H1 (cell line): ENCODE results near the gene CLDN14. TPM values are rescaled to one million over a fixed set of nuclear protein-coding genes. Genes with fewer than 3 reads are reported as not detected.

Experiments
- CTCF ChIA-PET: fragments of 300-600 bp; sonication (Branson Sonifier 250); formaldehyde crosslinking; loops from one replicate; lab custom pipeline; 2021; ENCODE audit not compliant: partially characterized antibody; lab: Charles Lee
- POLR2A ChIA-PET: fragments of 300-600 bp; sonication (Branson Sonifier 250); formaldehyde crosslinking; loops from one replicate; lab custom pipeline; 2021; ENCODE audit warnings: inconsistent platforms; ENCODE audit not compliant: partially characterized antibody; lab: Charles Lee
- DNase-seq, 2 experiments: peaks; one replicate each; pipeline versions ENCODE4 v3.0.0 to v3.0.0-alpha.2; 2010 to 2022; ENCODE audit warnings: low spot score in 2 of 2, low read depth in 1 of 2, mixed read lengths in 1 of 2
- FAIRE-seq: peaks from 2 replicates; lab custom pipeline; 2011; peaks lifted over from hg19 to GRCh38; lab: Jason Lieb, UNC
- H2AFZ ChIP-seq: 2 replicates; pipeline ENCODE4 v1.8.1; 2012; ENCODE audit warnings: low read length, inconsistent platforms
- H2AK5ac ChIP-seq: 2 replicates; pipeline ENCODE4 v1.6.1; 2013; ENCODE audit warnings: low read depth, low read length
- H2BK120ac ChIP-seq: replicated peaks from 2 replicates; pipeline ENCODE3; 2013; ENCODE audit warnings: low read depth, low read length, inconsistent platforms
- H2BK12ac ChIP-seq: 2 replicates; pipeline ENCODE4 v1.6.1; 2013; ENCODE audit warnings: low read depth, low read length
- H2BK15ac ChIP-seq: 2 replicates; pipeline ENCODE4 v1.6.1; 2013; ENCODE audit warnings: low read length
- H2BK20ac ChIP-seq: 2 replicates; pipeline ENCODE4 v1.6.1; 2013; ENCODE audit warnings: low read length
- H2BK5ac ChIP-seq: 2 replicates; pipeline ENCODE4 v1.6.1; 2013; ENCODE audit warnings: low read depth, low read length
- H3K14ac ChIP-seq: 2 replicates; pipeline ENCODE4 v1.6.1; 2013; ENCODE audit warnings: inconsistent platforms; ENCODE audit not compliant: insufficient read length
- H3K18ac ChIP-seq: 2 replicates; pipeline ENCODE4 v1.6.1; 2013; ENCODE audit warnings: low read length; ENCODE audit errors: extremely low read depth
- H3K23ac ChIP-seq: 2 replicates; pipeline ENCODE4 v1.6.1; 2013; ENCODE audit warnings: inconsistent platforms; ENCODE audit not compliant: insufficient read length
- H3K23me2 ChIP-seq: 2 replicates; pipeline ENCODE4 v1.6.1; 2013; ENCODE audit warnings: low read depth, low read length
- H3K27ac ChIP-seq: 2 replicates; pipeline ENCODE4 v1.6.1; 2011; ENCODE audit warnings: low read depth, low read length, inconsistent platforms
- H3K27me3 ChIP-seq, 4 experiments: replicated peaks in 1 of 4; 1 replicate in 1 of 4; 2 replicates in 3 of 4; pipeline versions ENCODE4 v1.6.1 to v1.8.1; 2011 to 2013; ENCODE audit warnings: low read length in 3 of 4, mild to moderate bottlenecking in 3 of 4, inconsistent platforms in 2 of 4, mixed read lengths in 2 of 4, moderate library complexity in 1 of 4; ENCODE audit not compliant: control insufficient read depth in 3 of 4, insufficient read depth in 3 of 4; ENCODE audit errors: extremely low read depth in 1 of 4
- H3K36me3 ChIP-seq, 4 experiments: 2 replicates each; pipeline versions ENCODE4 v1.6.1 to v1.8.1; 2011 to 2013; ENCODE audit warnings: mild to moderate bottlenecking in 4 of 4, low read length in 3 of 4, moderate library complexity in 2 of 4, control low read depth in 1 of 4, inconsistent platforms in 1 of 4; ENCODE audit not compliant: insufficient read depth in 4 of 4, control insufficient read depth in 2 of 4
- H3K4ac ChIP-seq: replicated peaks from 2 replicates; pipeline ENCODE3; 2013; ENCODE audit warnings: low read length, low read depth, mixed read lengths, inconsistent platforms; ENCODE audit not compliant: insufficient read length
- H3K4me1 ChIP-seq, 4 experiments: replicated peaks in 1 of 4; 1 replicate in 1 of 4; 2 replicates in 3 of 4; pipeline versions ENCODE4 v1.6.1 to v1.8.1; 2011 to 2013; ENCODE audit warnings: low read length in 3 of 4, inconsistent platforms in 2 of 4, mixed read lengths in 1 of 4; ENCODE audit not compliant: insufficient read depth in 4 of 4, control insufficient read depth in 3 of 4
- H3K4me2 ChIP-seq, 2 experiments: 2 replicates each; pipeline versions ENCODE4 v1.6.1 to v1.8.1; 2011 to 2013; ENCODE audit warnings: low read depth in 2 of 2, low read length in 2 of 2, control low read depth in 1 of 2, inconsistent platforms in 1 of 2, mild to moderate bottlenecking in 1 of 2; ENCODE audit not compliant: insufficient read depth in 1 of 2
- H3K4me3 ChIP-seq, 4 experiments: fragments of 200-600, 300-600 bp in 1 of 4; sonication (generic), shearing (Covaris generic), sonication (Bioruptor Twin) in 1 of 4; 2 replicates each; pipeline versions ENCODE4 v1.5.1 to v1.8.1; 2011 to 2016; ENCODE audit warnings: low read length in 4 of 4, low read depth in 3 of 4, control low read depth in 2 of 4, inconsistent platforms in 2 of 4, mild to moderate bottlenecking in 2 of 4, mixed read lengths in 1 of 4, moderate library complexity in 1 of 4; ENCODE audit not compliant: insufficient read depth in 2 of 4; ENCODE audit errors: extremely low read depth in 1 of 4
- H3K56ac ChIP-seq: replicated peaks from 2 replicates; pipeline ENCODE3; 2013; ENCODE audit warnings: low read depth, mild to moderate bottlenecking, mixed read lengths, low read length, inconsistent platforms; ENCODE audit not compliant: insufficient read length
- H3K79me1 ChIP-seq: 2 replicates; pipeline ENCODE4 v1.6.1; 2013; ENCODE audit warnings: low read depth, low read length, control low read depth
- H3K79me2 ChIP-seq, 2 experiments: 2 replicates each; pipeline versions ENCODE4 v1.6.1 to v1.8.1; 2012 to 2013; ENCODE audit warnings: low read length in 2 of 2, mild to moderate bottlenecking in 2 of 2, inconsistent platforms in 1 of 2; ENCODE audit not compliant: insufficient read depth in 2 of 2, control insufficient read depth in 1 of 2
- H3K9ac ChIP-seq, 4 experiments: replicated peaks in 1 of 4; 1 replicate in 1 of 4; 2 replicates in 3 of 4; pipeline versions ENCODE4 v1.6.1 to v1.8.1; 2011 to 2013; ENCODE audit warnings: low read depth in 3 of 4, low read length in 3 of 4, control low read depth in 2 of 4, mild to moderate bottlenecking in 2 of 4, moderate library complexity in 2 of 4, inconsistent platforms in 1 of 4; ENCODE audit errors: extremely low read depth in 1 of 4
- H3K9me3 ChIP-seq, 2 experiments: 2 replicates each; pipeline versions ENCODE4 v1.6.1 to v1.8.1; 2012 to 2013; ENCODE audit warnings: mild to moderate bottlenecking in 2 of 2, moderate library complexity in 2 of 2, control low read depth in 1 of 2, inconsistent platforms in 1 of 2, low read depth in 1 of 2, low read length in 1 of 2, mixed read lengths in 1 of 2; ENCODE audit not compliant: insufficient read depth in 2 of 2
- H4K20me1 ChIP-seq, 2 experiments: replicated peaks in 1 of 2; 2 replicates each; pipeline versions ENCODE3 to v1.8.1; 2011 to 2013; ENCODE audit warnings: inconsistent platforms in 2 of 2, low read length in 2 of 2, mild to moderate bottlenecking in 1 of 2; ENCODE audit not compliant: insufficient read depth in 2 of 2, control insufficient read depth in 1 of 2
- H4K5ac ChIP-seq: 2 replicates; pipeline ENCODE4 v1.6.1; 2013; ENCODE audit warnings: low read length, low read depth, mixed read lengths, inconsistent platforms; ENCODE audit not compliant: insufficient read length
- H4K8ac ChIP-seq: 2 replicates; pipeline ENCODE4 v1.8.0; 2013; ENCODE audit warnings: mild to moderate bottlenecking, moderate library complexity, low read length, inconsistent platforms; ENCODE audit not compliant: insufficient read depth; ENCODE audit errors: extremely low read depth
- H4K91ac ChIP-seq: replicated peaks from 2 replicates; pipeline ENCODE3; 2013; ENCODE audit warnings: low read length, mixed read lengths, inconsistent platforms; ENCODE audit not compliant: insufficient read length
- EZH2 ChIP-seq: fragments of 200-600 bp; sonication (generic); IDR thresholded peaks from 2 replicates; pipeline ENCODE4 v1.7.1; 2012; ENCODE audit warnings: low read depth, mild to moderate bottlenecking, moderate library complexity, low read length, inconsistent platforms; ENCODE audit not compliant: severe bottlenecking
- TBP ChIP-seq: IDR thresholded peaks from 2 replicates; pipeline ENCODE4 v1.6.1; 2011; ENCODE audit warnings: low read depth, low read length, improper control_type of control experiment
- TEAD4 ChIP-seq: IDR thresholded peaks from 2 replicates; pipeline ENCODE4 v1.6.1; 2012; ENCODE audit warnings: low read depth, low read length, inconsistent platforms, mixed read lengths
- WGBS, 2 experiments: shearing (Covaris generic) in 1 of 2; methylation state at CpG; one replicate each; pipeline versions ENCODE4 v1.1.6 to v1.1.7; 2013 to 2015; ENCODE audit warnings: low lambda C conversion rate in 2 of 2, mixed read lengths in 2 of 2, inconsistent platforms in 1 of 2, low coverage in 1 of 2, missing lambda C conversion rate in 1 of 2; ENCODE audit not compliant: insufficient replicate concordance in 2 of 2, insufficient coverage in 1 of 2, insufficient read length in 1 of 2; ENCODE audit errors: extremely low coverage in 1 of 2, missing lambda C conversion rate in 1 of 2; 5-methylcytosine and 5-hydroxymethylcytosine counted together
- polyA plus RNA-seq, 7 experiments: library from polyadenylated mRNA; depleted of rRNA in 3 of 7; stranded (reverse) in 5 of 7; unstranded in 2 of 7; fragments of >200 nt in 5 of 7; fragments of 200-250 nt in 2 of 7; gene quantifications; 1 replicate in 5 of 7; 2 replicates in 1 of 7; 4 replicates in 1 of 7; pipeline versions ENCODE4 v1.2.1 to v1.2.3, GENCODE V29; 2011 to 2013; ENCODE audit warnings: missing spikeins in 2 of 7, mixed read lengths in 2 of 7
- total RNA-seq: library from RNA; stranded (reverse); fragmentation: NEBNext Ultra II Directional; extraction: Animal tissue kit (Norgen Biotek cat#: 25700); gene quantifications from 2 replicates; pipeline ENCODE4 v1.2.1, GENCODE V29; 2021

Gene CLDN14
- total and polyA plus RNA-seq, 2 of the 8 experiments (the other 6 are each of a cell fraction or from before 2014, with no cell fraction given): 0.08 TPM; not detected in 1

GRCh38 chr21:36470294-36470693 is 9.6 kb downstream of the CLDN14 start:
- Histone ChIP-seq H2BK5ac (no peak overlapping the region), H3K9me3 (no peaks in the 10 kb centered on the region), H4K5ac (no peak overlapping the region), H3K4me2 (no peak overlapping the region; a peak in 1 of 4 replicates), H2BK120ac (no peak overlapping the region), H3K4me3 (no peak overlapping the region), H2AK5ac (no peak overlapping the region), H3K4ac (no peak overlapping the region), H3K56ac (no peak overlapping the region), H3K23me2 (no peaks in the 10 kb centered on the region), H3K14ac (no peak overlapping the region), H4K91ac (no peak overlapping the region), H3K4me1 (peaks cover 0 to 3% (median 0%) of the 10 kb centered on the region in 4 experiments; a peak in 2 of 7 replicates), H3K79me2 (no peaks in the 10 kb centered on the region), H2AFZ (no peak overlapping the region), H2BK20ac (no peak overlapping the region), H2BK15ac (no peak overlapping the region), H4K20me1 (no peaks in the 10 kb centered on the region), H3K9ac (no peak overlapping the region), H3K18ac (no peak overlapping the region), H2BK12ac (no peak overlapping the region), H3K27me3 (no peaks in the 10 kb centered on the region), H3K79me1 (no peaks in the 10 kb centered on the region), H3K36me3 (no peaks in the 10 kb centered on the region), H3K27ac (no peak overlapping the region), H3K23ac (no peak overlapping the region), H4K8ac (no peak overlapping the region)
- POLR2A ChIA-PET: no interaction called here
- CTCF ChIA-PET: interaction anchor here (1.0 to 1.2 kb wide), 2 partner anchors 9 to 48 kb away, joined by 3 to 4 read pairs; no protein-coding TSS in a partner anchor
- 66% methylated on average over 10 of the region's 10 CpGs; no CpG with 5 or more reads in 1 of the 2 experiments for WGBS, 2 experiments
- no peak for FAIRE-seq
- no peak for TF ChIP-seq EZH2
- no peak for TF ChIP-seq TBP
- peak; percentile 61 for TF ChIP-seq TEAD4
- no peak for DNase-seq
